Activated T-helper 2 cell treated with anti-CD3 and anti-CD28 coated beads, Interferon-gamma antibody, Interleukin-2, Interleukin-4, amounts not matched to agents 10 μg/mL and 5 μg/mL and 100 μg/mL, durations not matched to agents 14 hours and 24 hours and 36 hours (primary cell): ENCODE results near the gene FUT8. TPM values are rescaled to one million over a fixed set of nuclear protein-coding genes. Genes with fewer than 3 reads are reported as not detected.

Experiments
- DNase-seq: peaks from one replicate; pipeline ENCODE4 v3.0.0; 2021; ENCODE audit warnings: low spot score
- H3K27ac Mint-ChIP-seq: one replicate; pipeline ENCODE4 v1.8.0; 2021; ENCODE audit warnings: mixed read lengths
- H3K27me3 Mint-ChIP-seq: one replicate; pipeline ENCODE4 v1.8.0; 2021; ENCODE audit warnings: low read depth, mixed read lengths
- H3K36me3 Mint-ChIP-seq: one replicate; pipeline ENCODE4 v1.8.0; 2021; ENCODE audit warnings: low read depth, mixed read lengths
- H3K4me1 Mint-ChIP-seq: one replicate; pipeline ENCODE4 v1.8.0; 2021; ENCODE audit warnings: low read depth, mixed read lengths
- H3K4me3 Mint-ChIP-seq: one replicate; pipeline ENCODE4 v1.8.0; 2021; ENCODE audit warnings: low read depth, mild to moderate bottlenecking, moderate library complexity, mixed read lengths
- H3K9me3 Mint-ChIP-seq: one replicate; pipeline ENCODE4 v1.8.0; 2021; ENCODE audit warnings: mixed read lengths
- intact Hi-C: fragments of 100-400 bp; cut with micrococcal nuclease; formaldehyde crosslinking; loops from one replicate; pipeline ENCODE4 v1.15.1; 2023
- total RNA-seq: library from RNA; stranded (reverse); gene quantifications from 2 replicates; pipeline ENCODE4 v1.2.3, GENCODE V29; 2022

Gene FUT8
- total RNA-seq, 1 donor from 2014 or later: 110 TPM

DNA sequence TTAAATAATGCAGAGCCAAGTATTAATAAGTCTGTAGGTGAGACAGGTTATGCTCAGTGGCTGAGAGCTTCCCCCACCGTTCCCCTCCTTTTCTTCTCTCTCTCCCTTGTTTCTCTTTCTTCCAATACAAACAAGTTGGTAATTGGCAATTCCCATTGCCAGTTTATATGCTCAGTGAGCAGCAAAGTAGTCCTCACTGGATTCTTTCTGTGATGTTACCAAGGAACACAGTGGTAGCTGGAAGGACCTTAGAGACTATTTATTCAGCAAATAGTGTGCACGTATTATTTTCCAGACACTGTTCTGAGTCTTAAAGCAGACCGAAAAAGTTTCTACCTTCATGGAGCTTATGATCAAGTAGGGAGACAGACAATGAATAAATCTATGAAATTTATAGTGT is 344.4 kb downstream of the FUT8 start:
- no peak overlapping the region for H3K27ac Mint-ChIP-seq
- H3K4me1 Mint-ChIP-seq: no peaks in the 10 kb centered on the region
- no peaks in the 10 kb centered on the region for H3K36me3 Mint-ChIP-seq
- DNase-seq: no peak
- intact Hi-C loops: no loop called here
- H3K9me3 Mint-ChIP-seq: no peaks in the 10 kb centered on the region
- no peaks in the 10 kb centered on the region for H3K27me3 Mint-ChIP-seq
- H3K4me3 Mint-ChIP-seq: no peak overlapping the region

DNA sequence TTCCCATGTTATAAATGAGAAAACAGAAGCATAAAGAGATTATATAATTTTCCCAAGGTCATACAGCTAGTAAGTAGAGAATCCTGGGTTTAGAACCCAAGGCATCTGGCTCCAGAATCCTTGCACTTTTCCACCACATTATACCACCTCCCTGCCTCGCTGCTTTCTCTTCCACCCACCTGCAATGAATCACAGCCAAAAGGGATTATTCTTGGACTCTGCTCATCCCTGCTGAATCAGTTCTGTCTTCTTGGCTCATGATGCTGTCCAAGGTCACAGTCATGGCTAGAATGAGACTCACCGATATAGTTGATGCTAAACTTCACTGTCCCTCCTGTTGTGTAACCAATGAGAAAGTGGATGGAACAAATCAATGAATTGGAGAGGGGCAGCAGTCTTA is 356.6 kb downstream of the FUT8 start:
- DNase-seq: no peak
- intact Hi-C loops: no loop called here
- Mint-ChIP-seq H3K27me3 (peaks cover 13% of the 10 kb centered on the region), H3K27ac (no peak overlapping the region), H3K36me3 (no peaks in the 10 kb centered on the region), H3K9me3 (no peaks in the 10 kb centered on the region), H3K4me1 (no peaks in the 10 kb centered on the region), H3K4me3 (no peak overlapping the region)

DNA sequence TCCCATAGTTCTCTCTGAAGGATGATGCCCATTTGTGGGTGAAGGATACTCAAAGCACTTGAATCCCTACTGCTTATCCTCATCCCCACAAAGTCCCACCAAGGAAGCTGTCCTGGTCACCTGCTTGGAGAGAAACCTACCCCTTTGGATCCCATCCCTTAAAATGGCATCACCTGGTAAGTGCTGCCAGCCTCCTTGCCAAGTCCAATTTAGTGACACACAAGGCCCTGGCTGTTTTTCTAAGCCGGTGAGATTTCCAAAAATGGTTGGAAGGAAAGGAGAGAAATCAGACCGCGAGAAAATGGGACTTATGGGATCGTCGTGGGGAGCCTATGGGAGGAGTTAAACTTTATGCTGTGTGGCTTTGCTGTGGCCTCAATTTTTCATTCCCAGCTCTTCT is 358.2 kb downstream of the FUT8 start:
- no peak for DNase-seq
- Mint-ChIP-seq H3K27ac (no peak overlapping the region), H3K36me3 (no peaks in the 10 kb centered on the region), H3K4me1 (no peaks in the 10 kb centered on the region), H3K4me3 (no peak overlapping the region), H3K9me3 (no peaks in the 10 kb centered on the region), H3K27me3 (peaks cover 14% of the 10 kb centered on the region)
- intact Hi-C loops: no loop called here

DNA sequence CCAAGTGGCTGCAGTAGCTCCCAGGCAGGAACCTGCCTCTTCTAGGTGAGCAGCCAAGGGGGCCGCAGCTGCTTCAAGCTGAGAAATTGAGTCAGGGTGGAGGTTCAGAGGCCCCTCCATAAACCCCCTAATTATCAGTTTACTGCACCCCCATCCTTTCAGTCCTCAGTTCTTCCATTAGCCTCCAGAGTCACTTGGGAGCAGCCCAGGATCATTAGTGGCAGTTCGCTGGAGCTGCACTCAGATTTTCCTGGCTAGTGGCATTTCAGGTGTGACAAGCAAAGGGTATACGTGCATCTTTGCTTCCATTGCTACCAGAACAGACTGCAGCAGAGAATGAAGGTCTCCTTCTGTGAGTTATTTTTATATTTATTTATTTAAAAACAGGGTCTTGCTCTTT is 358.7 kb downstream of the FUT8 start:
- DNase-seq: no peak
- H3K27ac Mint-ChIP-seq: no peak overlapping the region
- no peaks in the 10 kb centered on the region for H3K4me1 Mint-ChIP-seq
- H3K4me3 Mint-ChIP-seq: no peak overlapping the region
- intact Hi-C loops: no loop called here
- peaks cover 9% of the 10 kb centered on the region for H3K27me3 Mint-ChIP-seq
- H3K9me3 Mint-ChIP-seq: no peaks in the 10 kb centered on the region
- H3K36me3 Mint-ChIP-seq: no peaks in the 10 kb centered on the region

DNA sequence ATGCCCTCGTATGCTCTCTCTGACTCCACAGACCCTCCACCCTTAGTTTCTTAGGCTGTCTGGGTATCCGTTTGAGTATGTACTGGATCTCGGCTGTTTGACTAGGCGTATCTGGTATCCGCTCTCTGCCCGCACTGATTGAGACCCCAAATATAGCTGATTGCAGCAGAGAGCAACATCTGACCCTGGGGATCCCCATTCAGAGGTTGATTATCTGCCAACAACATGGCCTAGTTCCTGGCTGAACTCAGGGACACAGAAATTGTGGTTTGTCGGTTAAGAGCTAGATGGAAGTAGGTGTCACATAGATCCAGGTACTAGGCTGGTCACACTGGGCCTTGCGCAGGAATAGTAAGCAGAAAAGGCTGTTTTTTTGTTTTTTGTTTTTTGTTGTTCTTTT is 359.9 kb downstream of the FUT8 start:
- Mint-ChIP-seq H3K27ac (no peak overlapping the region), H3K36me3 (no peaks in the 10 kb centered on the region), H3K27me3 (peaks cover 10% of the 10 kb centered on the region), H3K9me3 (no peaks in the 10 kb centered on the region), H3K4me3 (no peak overlapping the region), H3K4me1 (no peaks in the 10 kb centered on the region)
- DNase-seq: no peak
- intact Hi-C loops: no loop called here

DNA sequence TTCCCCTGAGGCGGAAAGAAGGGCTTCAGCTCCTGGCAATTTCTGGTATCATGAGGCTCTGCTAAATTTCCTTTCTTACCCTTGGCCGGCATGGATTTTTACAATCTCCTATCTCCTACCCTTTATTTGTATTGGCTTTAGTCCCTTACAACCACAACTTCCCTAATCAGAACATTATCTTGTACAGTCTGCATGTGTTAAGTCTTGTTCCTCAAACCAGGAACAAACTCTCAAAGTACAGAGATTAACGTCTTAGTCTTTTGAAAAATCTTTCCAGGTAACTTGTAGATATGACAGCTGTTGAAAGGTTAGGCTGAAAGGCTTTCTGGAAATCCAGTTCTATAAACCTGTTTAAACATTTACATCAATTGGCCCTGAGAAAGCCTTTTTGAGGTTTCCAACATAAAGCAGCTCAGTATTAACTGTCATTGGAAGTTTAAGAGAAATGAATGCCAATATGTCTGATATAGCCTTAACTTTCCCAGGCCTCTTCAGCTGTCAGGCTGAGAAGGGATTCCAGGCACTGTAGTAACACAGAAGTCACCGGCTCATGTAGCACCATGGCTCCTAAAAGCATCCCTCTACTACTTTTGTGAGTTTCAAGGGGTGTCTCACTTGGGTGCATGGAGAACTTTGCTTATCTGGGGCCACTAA is 360.5 kb downstream of the FUT8 start:
- Mint-ChIP-seq H3K9me3 (no peaks in the 10 kb centered on the region), H3K4me1 (no peaks in the 10 kb centered on the region), H3K4me3 (no peak overlapping the region), H3K27me3 (peaks cover 8% of the 10 kb centered on the region), H3K27ac (no peak overlapping the region), H3K36me3 (no peaks in the 10 kb centered on the region)
- intact Hi-C loops: no loop called here
- no peak for DNase-seq

DNA sequence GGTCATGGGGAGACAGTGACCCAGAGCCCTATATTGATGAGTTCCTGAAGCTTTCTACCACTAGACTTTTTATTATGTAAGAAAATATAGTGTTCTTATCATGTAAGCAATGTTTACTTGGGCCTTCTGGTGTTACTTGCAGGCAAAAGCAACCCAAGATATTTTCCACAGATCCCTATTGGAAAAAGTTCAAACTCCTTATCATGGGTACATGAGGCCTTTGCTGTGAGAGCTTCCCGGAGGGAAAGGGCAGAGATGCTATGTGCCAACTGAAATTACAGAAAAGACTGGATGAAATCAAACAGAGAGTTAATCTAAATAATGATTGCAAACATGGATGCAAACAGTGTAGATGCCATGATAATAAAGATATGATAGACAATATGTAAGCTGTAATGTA is 361.5 kb downstream of the FUT8 start:
- DNase-seq: no peak
- Mint-ChIP-seq H3K27me3 (peaks cover 12% of the 10 kb centered on the region), H3K27ac (no peak overlapping the region), H3K36me3 (no peaks in the 10 kb centered on the region), H3K4me1 (no peaks in the 10 kb centered on the region), H3K4me3 (no peak overlapping the region), H3K9me3 (no peaks in the 10 kb centered on the region)
- intact Hi-C loops: no loop called here

DNA sequence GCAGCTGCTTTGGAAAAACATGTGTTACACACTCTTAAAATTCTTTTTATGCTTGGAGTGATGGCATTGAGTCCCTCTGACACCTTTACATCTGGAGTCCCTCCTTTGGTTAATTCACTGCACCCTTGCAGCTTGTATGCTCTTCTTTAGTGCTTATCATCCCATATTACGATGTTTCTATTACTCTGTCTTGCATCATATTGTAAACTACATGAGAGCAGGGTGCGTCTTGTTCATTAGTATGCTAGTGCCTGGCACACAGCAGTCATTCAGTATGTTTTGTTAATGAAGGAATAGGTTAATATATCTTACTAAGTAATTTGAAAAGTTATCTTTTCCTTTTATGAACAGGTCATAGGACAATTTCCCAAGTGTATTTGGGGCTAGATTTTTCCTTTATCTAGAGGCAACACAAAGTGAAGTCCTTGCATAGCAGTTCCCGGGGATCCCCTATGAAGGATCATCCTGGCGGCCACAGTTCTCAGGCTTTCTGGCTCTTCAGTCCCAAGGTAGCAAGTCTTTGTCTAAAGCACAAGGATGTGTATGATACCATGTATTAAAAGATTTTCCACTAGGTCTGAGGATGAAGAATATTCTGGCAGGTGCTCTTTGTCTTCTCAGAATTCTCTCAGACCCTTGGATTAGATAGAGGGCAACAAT is 363.8 kb downstream of the FUT8 start:
- Mint-ChIP-seq H3K9me3 (no peaks in the 10 kb centered on the region), H3K4me1 (no peaks in the 10 kb centered on the region), H3K36me3 (no peaks in the 10 kb centered on the region), H3K27ac (no peak overlapping the region), H3K27me3 (peaks cover 31% of the 10 kb centered on the region), H3K4me3 (no peak overlapping the region)
- no peak for DNase-seq
- intact Hi-C loops: no loop called here

DNA sequence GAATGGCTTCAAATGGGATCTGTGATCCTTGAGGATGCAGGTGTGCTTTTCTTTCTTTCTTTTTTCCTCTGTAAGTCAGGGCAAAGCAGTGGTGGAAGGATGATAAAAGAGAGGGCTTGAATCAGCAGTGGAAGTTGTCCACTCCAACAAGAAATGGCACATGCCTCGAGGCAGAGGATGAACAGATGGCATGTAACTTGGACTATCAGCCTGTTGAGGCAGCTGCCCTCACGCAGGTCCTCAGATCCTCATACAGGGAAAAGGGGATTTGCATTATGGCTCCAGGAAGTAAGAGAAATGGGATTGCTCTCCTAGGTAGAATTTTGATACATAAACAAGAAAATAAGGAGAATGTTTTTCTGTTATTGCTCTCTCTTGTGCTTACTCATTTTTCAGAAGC is 368.0 kb downstream of the FUT8 start:
- Mint-ChIP-seq H3K4me3 (no peak overlapping the region), H3K27me3 (peaks cover 40% of the 10 kb centered on the region), H3K27ac (no peak overlapping the region), H3K4me1 (no peaks in the 10 kb centered on the region), H3K9me3 (no peaks in the 10 kb centered on the region), H3K36me3 (no peaks in the 10 kb centered on the region)
- intact Hi-C loops: no loop called here
- DNase-seq: no peak

DNA sequence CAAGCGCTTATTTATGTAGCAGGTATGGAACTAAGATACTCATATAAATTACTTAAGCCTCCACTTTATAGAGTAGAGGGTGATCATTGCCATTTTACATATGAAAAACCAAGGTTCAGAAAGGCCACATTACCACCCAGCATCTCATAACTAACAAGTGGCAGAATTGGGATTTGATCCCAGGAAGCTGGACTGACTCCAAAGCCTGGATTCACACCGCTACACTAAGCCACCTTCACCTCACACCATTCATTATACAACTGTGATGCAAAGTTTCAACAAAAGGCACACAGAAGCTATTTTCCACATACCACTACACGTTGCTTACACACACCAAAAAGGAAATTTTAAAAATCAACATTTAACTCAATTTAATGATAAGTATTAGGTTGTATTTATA is 370.6 kb downstream of the FUT8 start:
- no peak for DNase-seq
- Mint-ChIP-seq H3K9me3 (no peaks in the 10 kb centered on the region), H3K4me3 (no peak overlapping the region), H3K27ac (no peak overlapping the region), H3K36me3 (no peaks in the 10 kb centered on the region), H3K4me1 (no peaks in the 10 kb centered on the region), H3K27me3 (peaks cover 51% of the 10 kb centered on the region)
- intact Hi-C loops: no loop called here

DNA sequence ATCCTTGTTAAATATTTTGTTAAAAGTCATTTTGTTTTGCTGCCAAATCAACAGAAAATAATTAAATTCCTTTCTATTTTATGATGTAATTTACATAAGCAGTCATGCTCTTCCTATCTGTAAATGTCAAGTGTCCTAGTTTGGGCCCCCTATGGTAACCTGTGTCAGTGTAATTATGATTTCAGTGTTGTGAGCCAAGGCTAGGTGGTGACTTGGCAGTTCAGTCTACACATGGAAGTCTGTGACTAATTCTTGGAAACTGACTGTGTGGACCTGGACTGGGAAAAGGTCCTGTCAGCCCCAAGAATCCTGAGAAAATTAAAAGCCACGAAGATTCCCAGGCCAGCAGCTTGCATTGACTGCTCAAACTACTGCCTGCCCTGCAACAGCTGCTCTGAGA is 371.0 kb downstream of the FUT8 start:
- Mint-ChIP-seq H3K36me3 (no peaks in the 10 kb centered on the region), H3K27me3 (peaks cover 48% of the 10 kb centered on the region), H3K9me3 (no peaks in the 10 kb centered on the region), H3K4me3 (no peak overlapping the region), H3K4me1 (no peaks in the 10 kb centered on the region), H3K27ac (no peak overlapping the region)
- DNase-seq: no peak
- intact Hi-C loops: no loop called here

DNA sequence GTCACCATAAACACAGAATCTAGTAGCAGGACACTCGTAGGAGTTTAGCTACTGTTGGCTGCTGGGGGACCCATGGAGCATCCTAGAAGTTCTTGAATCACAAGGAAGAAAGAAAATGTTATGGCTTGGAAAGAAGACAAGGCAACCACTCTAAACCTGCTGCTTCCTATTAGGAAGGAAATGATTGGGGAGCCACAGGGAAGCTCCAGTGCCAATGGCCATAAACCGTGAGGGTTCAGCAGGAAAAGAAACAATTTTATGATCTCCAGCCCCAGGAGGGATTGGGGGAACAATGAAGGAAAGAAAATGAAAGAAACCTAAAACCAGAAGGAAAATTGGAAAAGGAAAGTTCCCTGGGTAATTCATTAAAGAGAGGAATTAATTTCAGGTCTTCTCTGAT is 372.0 kb downstream of the FUT8 start:
- Mint-ChIP-seq H3K36me3 (no peaks in the 10 kb centered on the region), H3K9me3 (no peaks in the 10 kb centered on the region), H3K4me1 (no peaks in the 10 kb centered on the region), H3K27ac (no peak overlapping the region), H3K4me3 (no peak overlapping the region), H3K27me3 (peaks cover 46% of the 10 kb centered on the region)
- DNase-seq: no peak
- intact Hi-C loops: no loop called here

DNA sequence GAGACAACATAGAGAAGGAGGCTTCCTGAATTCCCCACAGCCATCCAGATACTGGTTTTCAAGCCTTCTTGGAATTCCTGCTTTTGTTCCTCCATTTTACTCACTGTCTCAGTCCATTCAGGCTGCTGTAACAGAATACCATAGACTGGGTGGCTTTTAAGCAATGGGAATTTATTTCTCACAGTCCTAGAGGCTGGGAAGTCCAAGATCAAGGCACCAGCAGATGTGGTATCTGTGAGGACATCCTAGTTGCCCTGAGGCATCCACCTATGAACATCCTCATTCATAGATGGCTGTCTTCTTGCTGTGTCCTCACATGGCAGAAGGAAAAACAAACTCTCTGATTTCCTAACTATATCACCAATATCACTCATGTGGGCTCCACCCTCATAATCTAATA is 374.9 kb downstream of the FUT8 start:
- Mint-ChIP-seq H3K27me3 (peaks cover 29% of the 10 kb centered on the region), H3K4me3 (no peak overlapping the region), H3K9me3 (no peaks in the 10 kb centered on the region)

DNA sequence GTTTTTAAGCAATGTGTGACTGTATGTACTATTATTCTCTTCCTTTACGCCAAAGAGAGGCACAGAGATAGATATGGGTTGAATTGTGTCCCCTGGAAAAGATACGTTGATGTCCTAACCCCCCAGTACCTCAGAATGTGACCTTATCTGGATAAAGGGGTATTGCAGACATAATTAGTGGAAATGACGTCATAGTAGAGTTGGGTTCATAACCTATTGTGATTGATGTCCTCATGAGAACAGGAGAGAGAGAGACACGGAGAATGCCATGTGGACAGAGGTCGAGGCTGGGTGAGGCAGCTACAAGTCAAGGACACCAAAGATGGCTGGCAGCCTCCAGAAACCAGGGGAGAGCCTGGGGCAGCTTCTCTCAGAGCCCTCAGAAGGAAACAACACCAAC is 376.3 kb downstream of the FUT8 start:
- no peak for DNase-seq
- H3K27me3 Mint-ChIP-seq: peaks cover 24% of the 10 kb centered on the region
- H3K27ac Mint-ChIP-seq: no peak overlapping the region
- intact Hi-C loops: no loop called here
- H3K9me3 Mint-ChIP-seq: no peaks in the 10 kb centered on the region
- H3K4me1 Mint-ChIP-seq: no peaks in the 10 kb centered on the region
- no peaks in the 10 kb centered on the region for H3K36me3 Mint-ChIP-seq
- H3K4me3 Mint-ChIP-seq: no peak overlapping the region

More for the DNA sequence above, 374.9 kb downstream of the FUT8 start:
- no peaks in the 10 kb centered on the region for H3K36me3 Mint-ChIP-seq
- H3K27ac Mint-ChIP-seq: no peak overlapping the region
- no peak for DNase-seq
- H3K4me1 Mint-ChIP-seq: no peaks in the 10 kb centered on the region
- intact Hi-C loops: no loop called here
